Stimulated activated CD4-positive, alpha-beta T cell treated with anti-CD3 and anti-CD28 coated beads, Interleukin-1b, Interleukin-23, amount 100 ng/mL, for 1 hour (primary cell): ENCODE measurements around the gene TFPI.

Experiments used
- DNase-seq, 2 donors: peaks; one replicate each; pipeline ENCODE4 v3.0.0-alpha.2; 2020; ENCODE audit warnings: low read depth in 2 of 2

TFPI gene

DNA sequence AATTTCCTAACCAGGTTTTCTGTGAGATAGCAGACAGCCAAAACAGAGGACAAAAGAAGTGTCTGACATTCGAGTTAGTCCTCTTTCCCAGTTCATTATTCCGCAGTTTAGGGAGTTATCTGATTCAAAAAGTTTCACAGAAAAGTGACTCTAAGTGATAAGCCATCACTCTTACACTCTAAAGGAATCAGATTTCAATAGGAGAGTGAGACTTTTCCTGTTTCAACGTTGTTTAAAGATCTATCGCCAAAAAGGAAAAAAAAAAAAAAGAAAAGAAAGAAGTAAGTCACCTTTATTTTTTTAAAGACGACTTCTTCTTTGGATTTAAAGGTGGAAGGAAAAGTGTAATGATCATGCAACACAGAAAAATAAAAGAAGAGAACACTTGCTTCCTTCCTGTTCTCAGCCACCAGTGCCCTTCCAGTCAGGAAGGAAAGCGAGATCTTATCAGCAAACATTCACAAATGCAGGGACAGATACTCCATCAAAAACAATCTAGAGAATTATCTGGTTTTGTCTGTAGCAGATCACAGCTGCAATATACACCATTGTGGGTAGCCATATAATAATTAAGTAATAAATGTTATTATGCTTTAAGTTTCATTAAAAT, 49.8 kb downstream of the TFPI start:
- DNase-seq, result no peak

DNA sequence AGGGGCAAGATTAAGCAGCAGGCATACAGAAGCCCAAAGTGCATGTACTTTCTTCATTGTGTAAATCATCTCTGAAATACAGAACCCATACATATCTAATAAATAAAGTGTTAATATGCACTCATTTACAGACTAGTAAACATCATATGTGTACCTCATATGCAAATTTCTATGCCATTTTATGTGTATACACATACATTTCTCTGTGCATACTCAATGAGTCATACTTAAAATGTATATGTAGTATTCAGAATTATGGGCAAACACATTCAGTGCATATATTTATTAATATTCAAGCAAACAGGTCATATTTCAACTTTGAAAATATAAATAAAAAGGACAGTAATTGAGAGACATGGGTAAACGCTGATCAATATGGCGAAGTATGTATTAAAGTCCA, 50.5 kb downstream of the TFPI start:
- no peak for DNase-seq

DNA sequence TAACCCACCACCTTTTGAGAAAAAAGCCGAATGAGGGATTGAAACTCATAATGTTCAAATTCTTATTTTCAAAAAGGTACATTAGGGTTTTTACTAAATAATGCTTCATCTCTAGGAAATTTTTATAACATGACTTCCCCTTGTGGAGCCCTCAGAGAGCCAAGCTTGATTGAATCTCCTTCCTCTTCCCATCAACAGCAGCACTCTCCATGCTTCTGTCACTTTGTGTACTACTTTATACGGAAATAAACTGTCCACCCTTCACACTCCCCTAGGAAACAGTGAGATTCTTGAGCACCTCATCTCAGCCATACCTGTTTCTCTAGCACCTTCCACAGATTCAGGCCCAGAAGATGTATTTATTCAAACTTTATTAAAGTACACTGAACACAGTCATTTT, 51.8 kb downstream of the TFPI start:
- no peak for DNase-seq

DNA sequence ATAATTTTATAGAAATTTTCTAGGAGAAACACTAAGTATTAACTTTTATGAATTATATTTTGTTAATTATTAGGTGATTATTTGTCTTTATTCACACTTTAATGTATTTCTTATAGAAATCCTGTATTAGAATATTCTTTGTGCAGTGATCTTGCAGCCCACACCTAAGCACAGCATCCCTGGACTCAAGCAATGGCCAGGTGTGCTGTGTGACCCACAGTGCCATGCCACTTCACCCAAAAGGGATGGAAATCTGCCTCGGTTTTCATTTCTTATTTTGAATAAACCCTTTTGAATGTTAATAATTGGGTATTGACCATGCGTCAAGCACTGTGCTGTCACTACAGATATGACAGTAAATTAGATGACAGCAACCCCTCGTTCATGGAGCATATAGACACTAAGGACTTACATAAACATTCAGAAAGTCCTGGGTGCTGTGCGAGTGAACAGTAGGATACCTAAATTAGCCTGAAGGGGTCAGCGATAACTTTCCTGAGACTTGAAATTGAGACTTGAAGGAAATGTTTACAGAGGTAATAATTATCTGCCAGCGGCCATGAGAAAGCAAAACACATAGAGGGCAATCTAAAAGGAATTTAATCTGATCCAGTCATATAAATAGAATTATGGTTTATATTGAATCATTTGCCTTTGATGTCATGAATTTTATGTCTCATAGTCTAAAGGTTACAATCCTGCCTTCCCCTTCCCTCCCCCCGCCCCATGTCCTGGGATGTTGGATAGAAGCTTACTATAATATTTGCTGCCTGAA, 53.5 kb downstream of the TFPI start:
- no peak for DNase-seq

GRCh38 chr2:187499941-187500532, 54.2 kb downstream of the TFPI start:
- no peak for DNase-seq

DNA sequence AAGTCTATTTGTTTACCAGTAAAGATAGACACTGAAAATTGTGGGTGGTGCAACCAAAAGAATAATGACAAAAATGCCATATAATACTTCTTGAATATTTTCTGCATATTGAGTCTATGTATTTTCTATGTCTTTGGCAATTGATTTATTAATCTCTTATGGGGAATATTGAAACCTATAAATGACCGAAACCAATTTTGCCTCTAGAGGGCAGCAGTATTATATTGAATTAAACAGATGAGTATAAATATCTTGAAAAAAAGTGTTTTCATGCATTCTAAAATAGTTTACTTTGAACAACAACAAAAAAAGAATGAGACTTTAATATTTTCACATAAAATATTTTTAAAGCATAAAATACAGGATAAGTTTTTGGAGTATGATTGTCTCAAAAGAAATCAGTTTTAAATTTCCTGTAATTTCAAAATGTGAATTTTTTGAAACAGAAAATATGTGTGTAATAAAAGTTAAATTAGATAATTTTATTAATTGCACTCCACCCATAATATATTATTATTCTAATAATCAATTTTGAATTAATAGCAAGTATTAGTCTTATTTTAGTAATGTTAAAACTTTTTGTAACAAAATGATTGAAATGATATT, 56.3 kb downstream of the TFPI start:
- DNase-seq, result no peak

DNA sequence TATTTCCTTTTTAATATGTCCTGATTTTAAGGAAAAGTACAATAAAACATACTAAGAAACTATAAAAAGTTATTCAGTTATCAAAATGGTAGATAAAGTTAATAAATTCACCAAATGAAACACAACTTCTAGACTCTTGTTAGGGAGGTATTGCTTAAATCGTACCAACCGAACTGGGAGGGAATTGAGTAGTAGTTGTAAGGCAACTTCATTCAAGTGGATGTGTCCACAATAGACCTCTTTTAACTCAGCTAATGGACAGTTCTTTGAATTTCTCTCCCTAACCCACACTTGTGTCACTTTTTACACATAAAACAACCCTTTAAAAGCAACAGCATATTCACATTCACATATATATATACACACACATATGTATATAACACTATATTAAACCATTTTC, 57.1 kb downstream of the TFPI start:
- no peak for DNase-seq

DNA sequence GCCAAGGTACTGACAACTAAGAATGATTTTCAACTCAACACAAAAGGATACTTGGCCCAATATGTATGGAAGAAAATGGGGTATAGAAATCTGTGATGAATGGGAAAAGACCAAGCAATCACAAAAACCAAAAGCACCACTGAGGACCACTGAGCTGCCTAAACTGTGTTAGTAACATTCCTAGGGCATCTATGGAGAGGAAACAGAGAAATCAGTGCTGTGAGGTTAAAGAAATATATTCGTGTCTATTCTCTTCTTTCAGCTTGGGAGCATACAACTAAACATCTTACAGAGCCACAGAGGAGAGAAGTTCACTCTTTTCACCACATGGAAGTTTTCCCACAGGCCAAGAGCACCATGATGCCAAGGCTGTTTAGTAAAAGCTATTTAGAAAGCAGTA, 58.9 kb downstream of the TFPI start:
- no peak for DNase-seq

GRCh38 chr2:187493877-187494568, 60.2 kb downstream of the TFPI start:
- DNase-seq, result no peak

GRCh38 chr2:187493180-187493579, 61.1 kb downstream of the TFPI start:
- no peak for DNase-seq

GRCh38 chr2:187486241-187486640, 68.0 kb downstream of the TFPI start:
- DNase-seq, result no peak

DNA sequence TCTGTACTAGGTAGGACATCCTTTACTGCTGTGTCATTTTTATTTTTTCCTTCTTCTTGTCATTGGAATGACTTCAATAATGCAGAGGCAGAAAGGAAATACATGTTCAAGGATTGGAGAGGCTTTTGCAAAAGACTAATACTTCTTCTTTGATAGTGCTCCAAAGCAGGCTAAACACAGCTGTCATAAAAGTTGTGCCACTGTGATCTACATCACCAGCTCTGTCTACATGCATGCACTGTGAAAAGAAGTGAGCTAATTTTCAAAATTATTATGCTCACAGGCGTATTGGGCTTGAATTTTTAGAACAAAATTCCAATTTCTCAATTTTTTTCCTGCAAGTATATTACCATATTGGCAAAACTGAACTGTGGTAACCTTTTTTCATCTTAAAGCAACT, 68.7 kb downstream of the TFPI start:
- DNase-seq, result no peak

DNA sequence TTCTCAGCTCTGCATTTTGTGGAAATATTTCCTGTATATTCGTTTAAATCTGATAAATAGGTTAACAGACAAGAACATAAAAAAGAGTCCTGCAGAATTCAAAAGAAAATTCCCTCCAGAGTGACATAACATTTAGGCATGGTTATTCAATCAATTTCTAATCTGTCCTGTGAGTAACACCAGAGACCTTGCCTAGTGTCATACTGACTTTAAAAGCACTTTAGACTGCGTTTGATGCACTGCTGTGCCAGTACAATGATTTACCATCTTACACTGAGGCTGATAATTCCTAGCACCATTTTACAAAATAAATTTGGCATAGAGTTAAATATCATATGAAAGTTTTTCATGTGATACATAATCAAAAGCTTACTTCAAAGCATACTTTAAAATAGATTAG, 70.7 kb downstream of the TFPI start:
- DNase-seq, result no peak

DNA sequence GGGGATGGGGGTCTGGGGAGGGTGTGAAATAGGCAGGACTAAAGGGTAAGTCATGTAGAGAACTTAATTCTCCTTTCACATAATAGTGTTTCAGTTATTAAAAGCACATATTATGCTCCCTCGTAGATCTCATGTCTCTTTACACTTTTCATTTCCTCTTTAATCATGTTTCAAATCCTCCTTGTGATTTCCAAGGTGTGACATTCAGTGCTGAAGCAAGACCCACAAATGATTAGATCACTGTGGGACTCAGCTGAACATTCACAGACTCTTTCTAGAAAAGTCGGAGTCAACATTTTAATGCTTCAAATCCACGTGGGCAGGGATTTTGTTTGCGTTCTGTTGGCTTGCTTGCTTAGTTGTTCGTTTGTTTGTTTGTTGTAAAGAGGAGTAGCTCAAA, 71.4 kb downstream of the TFPI start:
- no peak for DNase-seq

DNA sequence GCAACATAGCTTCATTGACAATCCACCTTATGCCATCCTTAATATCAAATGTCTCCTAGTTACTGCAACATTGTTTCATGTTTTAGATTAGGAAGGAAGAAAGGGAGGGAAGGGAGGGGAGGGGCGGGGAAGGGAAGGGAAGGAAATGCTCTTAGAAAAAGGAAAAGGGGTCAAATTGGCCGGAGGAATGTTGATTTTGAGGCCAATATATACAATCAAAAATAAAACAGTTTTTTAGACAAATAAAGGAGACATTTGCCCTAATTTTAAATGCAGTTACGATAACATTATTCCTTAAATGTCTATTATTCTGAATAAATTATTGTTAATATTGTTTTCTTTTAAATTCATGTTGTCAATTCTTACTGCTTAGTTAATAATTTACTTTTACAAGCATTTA, 72.7 kb downstream of the TFPI start:
- no peak for DNase-seq

DNA sequence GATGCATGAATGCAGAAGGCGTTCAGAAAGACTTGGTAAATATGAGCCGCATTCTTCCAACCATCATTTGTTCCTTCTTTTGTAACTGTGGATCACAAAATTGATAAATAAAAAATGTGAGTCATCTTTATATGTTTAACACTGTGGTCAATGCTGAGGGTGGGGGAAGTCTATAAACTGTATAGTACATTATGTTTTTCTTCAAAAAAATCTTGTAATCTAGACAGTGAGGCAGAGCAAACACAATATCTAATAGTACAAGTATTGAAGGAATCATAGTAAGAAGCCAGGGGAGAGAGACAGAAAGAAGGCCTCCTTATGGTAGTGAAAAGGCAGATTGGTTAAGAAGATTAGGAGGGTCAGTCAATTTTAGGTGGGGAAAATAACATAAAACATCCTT, 75.5 kb downstream of the TFPI start:
- DNase-seq, result no peak

DNA sequence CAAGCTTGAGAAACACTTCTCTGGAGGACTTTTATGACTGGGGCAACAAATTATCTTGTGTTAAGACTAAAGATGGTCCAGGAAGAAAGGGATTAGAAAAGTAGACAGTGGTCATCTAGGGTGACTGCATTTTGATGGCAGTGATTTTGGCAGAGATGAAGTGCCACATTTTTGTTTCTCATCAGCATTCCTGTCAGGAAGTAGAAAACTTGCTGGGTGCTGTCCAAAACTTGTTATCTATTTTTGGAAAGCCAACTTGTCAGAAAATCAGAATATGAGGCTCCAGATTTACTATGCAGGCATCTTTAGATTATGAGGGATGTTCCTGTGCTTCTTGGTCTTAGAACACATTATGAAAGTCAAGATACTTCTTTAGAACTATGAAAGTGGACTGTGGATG, 77.2 kb downstream of the TFPI start:
- no peak for DNase-seq

- DNase-seq, result no peak
These were observed 78.6 kb downstream of the TFPI start for GRCh38 chr2:187475499-187476248.

- no peak for DNase-seq
These were observed 83.5 kb downstream of the TFPI start for GRCh38 chr2:187470698-187471097.

GRCh38 chr2:187469538-187469937, 84.7 kb downstream of the TFPI start:
- DNase-seq, result no peak

GRCh38 chr2:187468262-187468661, 86.0 kb downstream of the TFPI start:
- no peak for DNase-seq
